Sciatic nerve (tissue), 2 donors: ENCODE data around the gene CILP. TPM values are rescaled to one million over a fixed set of nuclear protein-coding genes. Genes with fewer than 3 reads are reported as not detected.
A peak's percentile ranks its signal among the peaks of the same experiment; 100 is the strongest.
"Not testable (repeated sequence)": the region's sequence is repeated elsewhere in the genome, so short reads cannot be mapped to it uniquely, and the experiment has no call there.

Experiments
- ATAC-seq: fragments of 200-7000 bp; cut with Tn5 transposase; one replicate; pipeline ENCODE4 v1.9.1; 2020; ENCODE audit warnings: mild to moderate bottlenecking, moderate library complexity
- DNase-seq: peaks from one replicate; pipeline ENCODE4 v3.0.0-alpha.2; 2020; ENCODE audit warnings: low spot score
- intact Hi-C: fragments of 100-400 bp; cut with DNase I; formaldehyde crosslinking; loops from one replicate; pipeline ENCODE4 v1.14.2; 2022
- total RNA-seq: library from RNA; stranded (reverse); fragmentation: NEBNext Ultra II Directional; extraction: Animal tissue kit (Norgen Biotek cat#: 25700); gene quantifications from one replicate; pipeline ENCODE4 v1.2.1, GENCODE V29; 2021
- donor health status: DM: no; HTN: no; CAD: no.
- donor health status: DM: no; HTN: no; CAD: no.

CILP gene
- total RNA-seq, 1 donor from 2014 or later: 37.9 TPM

- DNase-seq (no peak), ATAC-seq (no peak)
- intact Hi-C loops: no loop called here
Measured at GRCh38 chr15:65198571-65198970, 12.7 kb downstream of the CILP start.

GRCh38 chr15:65197337-65197645 lies 14.0 kb downstream of the CILP start:
- DNase-seq (no peak), ATAC-seq (no peak)
- intact Hi-C loops: no loop called here

- ATAC-seq (no peak), DNase-seq (no peak)
- intact Hi-C loops: no loop called here
Measured at GRCh38 chr15:65196637-65197336, 14.5 kb downstream of the CILP start.

GRCh38 chr15:65195548-65195923 lies 15.7 kb downstream of the CILP start:
- intact Hi-C loops: no loop called here
- ATAC-seq: peak; percentile 63
- DNase-seq: no peak

GRCh38 chr15:65194826-65195547 lies 16.3 kb downstream of the CILP start:
- intact Hi-C loops: no loop called here

GRCh38 chr15:65192016-65192415 lies 19.3 kb downstream of the CILP start:
- intact Hi-C loops: no loop called here
- no peak for DNase-seq

More at GRCh38 chr15:65194826-65195547, 16.3 kb downstream of the CILP start:
- ATAC-seq (peak; percentile 82), DNase-seq (no peak)

GRCh38 chr15:65189102-65189740 lies 22.1 kb downstream of the CILP start:
- intact Hi-C loops: loop anchor here (10.0 kb wide), 1 partner anchor 86 kb away; no protein-coding TSS in a partner anchor
- ATAC-seq (no peak), DNase-seq (no peak)

More at GRCh38 chr15:65192016-65192415, 19.3 kb downstream of the CILP start:
- no peak for ATAC-seq

GRCh38 chr15:65188472-65188871 lies 22.8 kb downstream of the CILP start:
- ATAC-seq, DNase-seq: not testable (repeated sequence)
- intact Hi-C loops: loop anchor here (10.0 kb wide), 1 partner anchor 86 kb away; no protein-coding TSS in a partner anchor

GRCh38 chr15:65184868-65185717 lies 26.2 kb downstream of the CILP start, which contains the start of gene CLPX:
CLPX (minus strand) TSS chr15:65185342; CDS start chr15:65185153, 189 bp downstream.
- ATAC-seq (peak; percentile 97), DNase-seq (peak; percentile 94)
- intact Hi-C loops: loop anchor here (10.0 kb wide), 1 partner anchor 90 kb away; no protein-coding TSS in a partner anchor

GRCh38 chr15:65184305-65184867 lies 26.9 kb downstream of the CILP start:
- intact Hi-C loops: loop anchor here (10.0 kb wide), 1 partner anchor 90 kb away; no protein-coding TSS in a partner anchor
- DNase-seq (peak; percentile 77), ATAC-seq (peak; percentile 57)

GRCh38 chr15:65183865-65184159 lies 27.5 kb downstream of the CILP start:
- no peak for ATAC-seq
- intact Hi-C loops: loop anchor here (10.0 kb wide), 1 partner anchor 91 kb away; no protein-coding TSS in a partner anchor

GRCh38 chr15:65182538-65182937 lies 28.7 kb downstream of the CILP start:
- DNase-seq: no peak
- no peak for ATAC-seq
- intact Hi-C loops: loop anchor here (10.0 kb wide), 1 partner anchor 92 kb away; no protein-coding TSS in a partner anchor

More at GRCh38 chr15:65183865-65184159, 27.5 kb downstream of the CILP start:
- DNase-seq: no peak

- DNase-seq, ATAC-seq: not testable (repeated sequence)
- intact Hi-C loops: loop anchor here (10.0 kb wide), 1 partner anchor 93 kb away; no protein-coding TSS in a partner anchor
Measured at GRCh38 chr15:65181582-65182353, 29.5 kb downstream of the CILP start.

- intact Hi-C loops: loop anchor here (10.0 kb wide), 1 partner anchor 95 kb away; no protein-coding TSS in a partner anchor
- ATAC-seq: no peak
- DNase-seq: no peak
Measured at GRCh38 chr15:65180167-65180566, 31.1 kb downstream of the CILP start.

GRCh38 chr15:65177901-65178300 lies 33.4 kb downstream of the CILP start:
- ATAC-seq (no peak), DNase-seq (no peak)
- intact Hi-C loops: no loop called here

- DNase-seq (no peak), ATAC-seq (no peak)
- intact Hi-C loops: no loop called here
Measured at GRCh38 chr15:65176056-65176455, 35.2 kb downstream of the CILP start.

- DNase-seq: no peak
- intact Hi-C loops: no loop called here
- ATAC-seq: no peak
Measured at GRCh38 chr15:65175511-65175910, 35.8 kb downstream of the CILP start.

- ATAC-seq (no peak), DNase-seq (no peak)
- intact Hi-C loops: no loop called here
Measured at GRCh38 chr15:65174509-65174908, 36.8 kb downstream of the CILP start.
